NB4 (cell line): ENCODE results near the gene LAMC2.

Experiments used
- CTCF ChIP-seq: IDR thresholded peaks from one replicate; pipeline ENCODE4 v1.5.1; 2012; ENCODE audit warnings: low read depth, low read length
- POLR2A ChIP-seq: IDR thresholded peaks from 2 replicates; pipeline ENCODE4 v1.6.1; 2011; ENCODE audit warnings: mild to moderate bottlenecking; ENCODE audit not compliant: insufficient read length; ENCODE audit errors: extremely low read depth

- no peak for TF ChIP-seq CTCF
- no peak for TF ChIP-seq POLR2A
Observed at GRCh38 chr1:183247066-183247465, 61.0 kb downstream of the LAMC2 start.
